Mesenchymal stem cell (in vitro differentiated cells and primary cell): Measurements from ENCODE around the gene ABCC2.

ENCODE experiments used
- DNase-seq: peaks from one replicate; pipeline ENCODE4 v3.0.0-alpha.2; 2013
- H2AFZ ChIP-seq: one replicate; pipeline ENCODE4 v1.6.1; 2013; ENCODE audit warnings: low read depth, mild to moderate bottlenecking, control low read depth, inconsistent platforms, low read length, moderate library complexity
- H2AK5ac ChIP-seq: 2 replicates; pipeline ENCODE4 v1.6.1; 2013; ENCODE audit warnings: low read length, moderate library complexity, mild to moderate bottlenecking, inconsistent platforms; ENCODE audit not compliant: severe bottlenecking
- H2BK120ac ChIP-seq: one replicate; pipeline ENCODE4 v1.6.1; 2013; ENCODE audit warnings: low read depth, mild to moderate bottlenecking, inconsistent platforms, low read length, moderate library complexity
- H2BK12ac ChIP-seq, 2 experiments: one replicate each; pipeline ENCODE4 v1.6.1; 2013; ENCODE audit warnings: inconsistent platforms in 2 of 2, low read length in 2 of 2, mild to moderate bottlenecking in 2 of 2, moderate library complexity in 2 of 2, control low read depth in 1 of 2
- H2BK15ac ChIP-seq: one replicate; pipeline ENCODE4 v1.6.1; 2013; ENCODE audit warnings: mild to moderate bottlenecking, low read depth, inconsistent platforms; ENCODE audit not compliant: poor library complexity, severe bottlenecking
- H2BK5ac ChIP-seq: 2 replicates; pipeline ENCODE4 v1.6.1; 2013; ENCODE audit warnings: low read depth, mild to moderate bottlenecking, low read length, control low read depth, inconsistent platforms; ENCODE audit not compliant: poor library complexity, severe bottlenecking
- H3K14ac ChIP-seq, 2 experiments: one replicate each; pipeline ENCODE4 v1.6.1; 2013; ENCODE audit warnings: inconsistent platforms in 2 of 2, low read length in 2 of 2, control low read depth in 1 of 2, mild to moderate bottlenecking in 1 of 2, moderate library complexity in 1 of 2
- H3K18ac ChIP-seq, 2 experiments: one replicate each; pipeline ENCODE4 v1.6.1; 2013; ENCODE audit warnings: inconsistent platforms in 2 of 2, low read length in 2 of 2, control low read depth in 1 of 2, low read depth in 1 of 2, mild to moderate bottlenecking in 1 of 2
- H3K23ac ChIP-seq, 2 experiments: one replicate each; pipeline ENCODE4 v1.6.1; 2013; ENCODE audit warnings: inconsistent platforms in 2 of 2, low read length in 2 of 2, mild to moderate bottlenecking in 2 of 2, moderate library complexity in 2 of 2, control low read depth in 1 of 2
- H3K27ac ChIP-seq: 2 replicates; pipeline ENCODE4 v1.5.1; 2013; ENCODE audit warnings: mild to moderate bottlenecking, moderate library complexity, low read length, control low read depth, inconsistent platforms; ENCODE audit not compliant: poor library complexity, severe bottlenecking
- H3K27me3 ChIP-seq, 2 experiments: 2 replicates each; pipeline versions ENCODE4 v1.6.1 to v1.7.0; 2013; ENCODE audit warnings: low read length in 2 of 2, mild to moderate bottlenecking in 2 of 2, moderate library complexity in 2 of 2, control low read depth in 1 of 2, inconsistent platforms in 1 of 2; ENCODE audit not compliant: control insufficient read depth in 1 of 2, insufficient read depth in 1 of 2
- H3K36me3 ChIP-seq, 2 experiments: 2 replicates each; pipeline versions ENCODE4 v1.6.1 to v1.7.0; 2013; ENCODE audit warnings: low read length in 2 of 2, control low read depth in 1 of 2, inconsistent platforms in 1 of 2, low read depth in 1 of 2, mild to moderate bottlenecking in 1 of 2; ENCODE audit not compliant: insufficient read depth in 2 of 2, control insufficient read depth in 1 of 2
- H3K4ac ChIP-seq, 2 experiments: one replicate each; pipeline ENCODE4 v1.6.1; 2013; ENCODE audit warnings: inconsistent platforms in 2 of 2, low read length in 2 of 2, mild to moderate bottlenecking in 2 of 2, moderate library complexity in 2 of 2, control low read depth in 1 of 2, low read depth in 1 of 2
- H3K4me1 ChIP-seq: 2 replicates; pipeline ENCODE4 v1.6.1; 2013; ENCODE audit warnings: low read depth, low read length, control low read depth; ENCODE audit not compliant: control insufficient read depth, insufficient read depth
- H3K4me2 ChIP-seq: 2 replicates; pipeline ENCODE4 v1.6.1; 2013; ENCODE audit warnings: low read length, mild to moderate bottlenecking, inconsistent platforms; ENCODE audit not compliant: poor library complexity, severe bottlenecking
- H3K4me3 ChIP-seq, 2 experiments: 2 replicates each; pipeline versions ENCODE4 v1.5.1 to v1.7.0; 2013; ENCODE audit warnings: low read length in 2 of 2, mild to moderate bottlenecking in 2 of 2, control low read depth in 1 of 2, low read depth in 1 of 2; ENCODE audit not compliant: insufficient read depth in 1 of 2
- H3K79me1 ChIP-seq: replicated peaks from 2 replicates; pipeline ENCODE4 v1.6.1; 2013; ENCODE audit warnings: mild to moderate bottlenecking, control low read depth, low read length, inconsistent platforms; ENCODE audit not compliant: poor library complexity, severe bottlenecking
- H3K9ac ChIP-seq: 2 replicates; pipeline ENCODE4 v1.7.0; 2013; ENCODE audit warnings: mild to moderate bottlenecking, low read length, moderate library complexity
- H3K9me3 ChIP-seq: 2 replicates; pipeline ENCODE4 v1.7.0; 2013; ENCODE audit warnings: mild to moderate bottlenecking, low read length; ENCODE audit not compliant: control insufficient read depth
- H4K8ac ChIP-seq: one replicate; pipeline ENCODE4 v1.6.1; 2013; ENCODE audit warnings: inconsistent platforms, mild to moderate bottlenecking, low read length, moderate library complexity
- H4K91ac ChIP-seq: one replicate; pipeline ENCODE4 v1.6.1; 2013; ENCODE audit warnings: mild to moderate bottlenecking, low read length, inconsistent platforms
- WGBS: methylation state at CpG from one replicate; pipeline ENCODE4 v1.1.7; 2013; ENCODE audit warnings: mixed read lengths; 5-methylcytosine and 5-hydroxymethylcytosine counted together

ABCC2 gene

DNA sequence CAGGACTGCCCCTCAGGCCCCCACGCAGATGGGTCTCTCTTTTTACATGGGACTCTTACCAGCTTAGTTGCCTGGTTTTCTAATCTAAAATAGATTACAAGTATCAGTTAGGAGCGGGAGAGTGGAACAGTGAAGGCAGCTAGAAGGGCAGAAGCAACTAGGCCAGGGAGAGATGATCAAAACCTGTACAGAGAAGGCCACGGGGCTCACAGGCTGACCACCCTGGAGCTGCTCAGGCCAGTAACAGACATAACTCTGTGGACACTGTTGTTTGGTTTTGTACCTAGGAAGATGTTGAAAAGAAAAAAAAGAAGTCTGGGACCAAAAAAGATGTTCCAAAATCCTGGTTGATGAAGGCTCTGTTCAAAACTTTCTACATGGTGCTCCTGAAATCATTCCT lies 16.5 kb downstream of the ABCC2 start:
- Histone ChIP-seq H3K27me3 (no peaks in the 10 kb centered on the region), H3K18ac (no peak overlapping the region), H3K9me3 (no peaks in the 10 kb centered on the region), H4K91ac (no peak overlapping the region), H3K4me1 (no peaks in the 10 kb centered on the region), H3K4me3 (no peak overlapping the region), H2AK5ac (no peak overlapping the region), H2BK120ac (no peak overlapping the region), H2BK5ac (no peak overlapping the region), H3K4ac (no peak overlapping the region), H3K23ac (no peak overlapping the region), H2BK12ac (no peak overlapping the region), H3K9ac (no peak overlapping the region), H2BK15ac (no peak overlapping the region), H3K79me1 (no peaks in the 10 kb centered on the region), H4K8ac (no peak overlapping the region), H3K36me3 (peaks cover 0 to 6% of the 10 kb centered on the region in 2 experiments), H3K14ac (no peak overlapping the region), H2AFZ (no peak overlapping the region), H3K4me2 (no peak overlapping the region), H3K27ac (no peak overlapping the region)
- 92% methylated on average over 3 of the region's 3 CpGs for WGBS
- DNase-seq, result no peak

DNA sequence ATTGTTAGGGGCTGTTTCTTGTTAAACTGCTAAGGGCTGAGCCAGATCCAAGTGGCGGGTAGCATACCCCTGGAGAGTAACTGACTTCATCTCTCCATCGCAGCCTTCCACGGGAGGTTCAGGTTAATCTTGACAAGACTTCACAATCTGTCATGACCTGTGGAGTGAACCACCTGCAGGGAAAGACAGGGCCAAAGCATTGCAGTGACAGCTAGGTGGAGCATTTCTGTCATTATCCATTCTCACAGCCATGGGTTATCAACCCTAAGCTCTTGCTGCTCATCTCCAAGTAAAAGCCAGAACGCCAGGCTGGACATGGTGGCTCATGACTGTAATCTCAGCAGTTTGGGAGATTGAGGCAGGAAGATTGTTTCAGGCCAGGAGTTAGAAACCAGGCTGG lies 17.2 kb downstream of the ABCC2 start:
- Histone ChIP-seq H3K27me3 (no peaks in the 10 kb centered on the region), H4K8ac (no peak overlapping the region), H2AFZ (no peak overlapping the region), H3K9ac (no peak overlapping the region), H3K27ac (no peak overlapping the region), H3K18ac (no peak overlapping the region), H3K23ac (no peak overlapping the region), H3K4me3 (no peak overlapping the region), H3K4me1 (no peaks in the 10 kb centered on the region), H3K4me2 (no peak overlapping the region), H2AK5ac (no peak overlapping the region), H2BK5ac (no peak overlapping the region), H2BK15ac (no peak overlapping the region), H4K91ac (no peak overlapping the region), H3K79me1 (no peaks in the 10 kb centered on the region), H3K9me3 (no peaks in the 10 kb centered on the region), H3K14ac (no peak overlapping the region), H3K36me3 (peaks cover 0 to 2% of the 10 kb centered on the region in 2 experiments), H2BK120ac (no peak overlapping the region), H3K4ac (no peak overlapping the region), H2BK12ac (no peak overlapping the region)
- no peak for DNase-seq
- 89% methylated on average over 4 of the region's 4 CpGs for WGBS

DNA sequence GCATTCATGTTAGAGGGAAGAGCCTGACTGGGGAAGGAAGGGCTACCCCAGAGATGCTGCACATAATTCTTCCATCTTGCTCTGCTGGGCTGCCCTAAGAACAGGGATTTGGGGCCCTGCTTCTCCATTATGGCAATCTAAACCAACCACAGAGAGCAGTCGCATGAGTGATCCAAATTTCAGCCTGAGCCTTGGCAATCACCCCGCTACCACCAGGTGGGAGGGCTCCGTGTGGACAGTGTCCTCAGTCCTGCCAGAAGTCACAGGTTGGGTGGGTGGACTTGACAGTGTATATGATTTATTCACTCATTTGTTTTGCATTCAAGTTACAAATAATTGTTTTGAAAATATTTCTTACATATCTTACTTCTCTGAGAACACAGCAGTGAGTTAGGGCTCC lies 22.0 kb downstream of the ABCC2 start:
- Histone ChIP-seq H3K27me3 (no peaks in the 10 kb centered on the region), H3K36me3 (peaks cover 0 to 5% of the 10 kb centered on the region in 2 experiments), H3K23ac (no peak overlapping the region), H2BK15ac (no peak overlapping the region), H3K4ac (no peak overlapping the region), H2BK5ac (no peak overlapping the region), H3K9ac (no peak overlapping the region), H3K18ac (no peak overlapping the region), H2BK120ac (no peak overlapping the region), H3K14ac (no peak overlapping the region), H3K79me1 (no peaks in the 10 kb centered on the region), H2AFZ (no peak overlapping the region), H2AK5ac (no peak overlapping the region), H3K4me1 (no peaks in the 10 kb centered on the region), H4K91ac (no peak overlapping the region), H4K8ac (no peak overlapping the region), H3K4me2 (no peak overlapping the region), H3K9me3 (no peaks in the 10 kb centered on the region), H2BK12ac (no peak overlapping the region), H3K27ac (no peak overlapping the region), H3K4me3 (no peak overlapping the region)
- no peak for DNase-seq
- WGBS, result 92% methylated on average over 2 of the region's 3 CpGs

DNA sequence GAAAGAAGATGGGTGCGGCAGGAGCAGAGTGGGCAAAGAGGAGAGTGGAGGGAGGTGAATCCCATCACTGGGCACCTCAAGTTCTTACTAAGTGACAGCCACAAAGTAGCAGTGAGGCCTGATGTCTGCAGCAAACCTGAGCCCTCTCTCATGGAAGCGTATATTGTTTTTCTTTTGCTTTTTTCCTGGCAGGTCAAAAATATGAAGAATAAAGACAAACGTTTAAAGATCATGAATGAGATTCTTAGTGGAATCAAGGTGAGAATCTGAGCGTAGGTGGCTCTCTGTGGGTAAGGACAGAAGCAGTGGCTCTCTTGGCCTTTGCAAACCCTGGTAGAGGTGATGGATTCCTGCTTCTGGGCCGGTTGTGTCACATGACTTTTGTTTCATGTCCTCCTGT lies 22.8 kb downstream of the ABCC2 start:
- WGBS, result 91% methylated on average over 4 of the region's 5 CpGs
- Histone ChIP-seq H2BK12ac (no peak overlapping the region), H2BK15ac (no peak overlapping the region), H4K8ac (no peak overlapping the region), H3K27ac (no peak overlapping the region), H3K14ac (no peak overlapping the region), H3K4me2 (no peak overlapping the region), H2AK5ac (no peak overlapping the region), H2BK120ac (no peak overlapping the region), H3K23ac (no peak overlapping the region), H3K36me3 (peaks cover 0 to 5% of the 10 kb centered on the region in 2 experiments), H3K27me3 (no peaks in the 10 kb centered on the region), H2AFZ (no peak overlapping the region), H3K9me3 (no peaks in the 10 kb centered on the region), H3K79me1 (no peaks in the 10 kb centered on the region), H2BK5ac (no peak overlapping the region), H3K4me1 (no peaks in the 10 kb centered on the region), H3K4ac (no peak overlapping the region), H3K4me3 (no peak overlapping the region), H3K18ac (no peak overlapping the region), H3K9ac (no peak overlapping the region), H4K91ac (no peak overlapping the region)
- no peak for DNase-seq
